Progenitor cell of endocrine pancreas (in vitro differentiated cells): ENCODE data around the gene OMG. TPM values are rescaled to one million over a fixed set of nuclear protein-coding genes. Genes with fewer than 3 reads are reported as not detected.
"Not testable (repeated sequence)": the region's sequence is repeated elsewhere in the genome, so short reads cannot be mapped to it uniquely, and the experiment has no call there.

Experiments used
- DNase-seq: peaks from one replicate; pipeline ENCODE4 v3.0.0; 2021; ENCODE audit warnings: low spot score; ENCODE audit not compliant: unreplicated experiment
- H3K27ac Mint-ChIP-seq: 2 replicates; pipeline ENCODE4 v1.8.0; 2021; ENCODE audit warnings: mild to moderate bottlenecking, moderate library complexity, mixed read lengths
- H3K27me3 Mint-ChIP-seq: 2 replicates; pipeline ENCODE4 v1.8.0; 2021; ENCODE audit warnings: mixed read lengths
- H3K36me3 Mint-ChIP-seq: 2 replicates; pipeline ENCODE4 v1.8.0; 2022; ENCODE audit warnings: mixed read lengths; ENCODE audit not compliant: insufficient read depth
- H3K4me1 Mint-ChIP-seq: 2 replicates; pipeline ENCODE4 v1.8.0; 2021; ENCODE audit warnings: low read depth, mixed read lengths
- H3K4me3 Mint-ChIP-seq: 2 replicates; pipeline ENCODE4 v1.8.0; 2021; ENCODE audit warnings: low read depth, mild to moderate bottlenecking, moderate library complexity, mixed read lengths
- H3K9me3 Mint-ChIP-seq: 2 replicates; pipeline ENCODE4 v1.8.0; 2021; ENCODE audit warnings: low read depth, mixed read lengths
- CTCF ChIP-seq: fragments of 200-600 bp; sonication (generic); IDR thresholded peaks from one replicate; pipeline ENCODE4 v1.5.0; 2021; ENCODE audit warnings: antibody characterized with exemption, mild to moderate bottlenecking; ENCODE audit not compliant: unreplicated experiment
- total RNA-seq: library from RNA; stranded (reverse); gene quantifications from 2 replicates; pipeline ENCODE4 v1.2.1, GENCODE V29; 2021

The OMG gene
- total RNA-seq, 1 donor from 2014 or later, result not detected

DNA sequence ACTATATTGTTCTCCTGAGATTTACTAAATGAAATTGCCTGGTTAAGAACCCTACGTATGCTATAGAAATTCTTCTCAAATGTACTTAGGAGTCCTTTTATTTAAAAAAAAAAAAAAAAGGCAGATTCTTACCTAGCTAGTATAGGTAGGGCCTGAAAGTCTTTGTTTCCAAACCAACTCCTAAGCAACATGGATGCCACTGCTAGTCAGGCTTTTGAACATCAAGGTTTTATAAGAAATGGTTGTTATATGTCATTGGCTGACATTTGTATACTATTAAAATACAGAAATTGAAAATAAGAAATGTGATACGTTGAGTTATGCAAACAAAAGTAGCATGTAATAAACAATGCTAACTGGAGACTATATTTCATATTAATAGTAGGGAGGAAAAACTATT, 23.2 kb upstream of the OMG start:
- Mint-ChIP-seq H3K4me1 (peaks cover 8% of the 10 kb centered on the region), H3K9me3 (no peaks in the 10 kb centered on the region), H3K4me3 (no peak overlapping the region), H3K27ac (no peak overlapping the region), H3K36me3 (peaks cover 2% of the 10 kb centered on the region), H3K27me3 (no peaks in the 10 kb centered on the region)
- no peak for TF ChIP-seq CTCF
- DNase-seq, result no peak

DNA sequence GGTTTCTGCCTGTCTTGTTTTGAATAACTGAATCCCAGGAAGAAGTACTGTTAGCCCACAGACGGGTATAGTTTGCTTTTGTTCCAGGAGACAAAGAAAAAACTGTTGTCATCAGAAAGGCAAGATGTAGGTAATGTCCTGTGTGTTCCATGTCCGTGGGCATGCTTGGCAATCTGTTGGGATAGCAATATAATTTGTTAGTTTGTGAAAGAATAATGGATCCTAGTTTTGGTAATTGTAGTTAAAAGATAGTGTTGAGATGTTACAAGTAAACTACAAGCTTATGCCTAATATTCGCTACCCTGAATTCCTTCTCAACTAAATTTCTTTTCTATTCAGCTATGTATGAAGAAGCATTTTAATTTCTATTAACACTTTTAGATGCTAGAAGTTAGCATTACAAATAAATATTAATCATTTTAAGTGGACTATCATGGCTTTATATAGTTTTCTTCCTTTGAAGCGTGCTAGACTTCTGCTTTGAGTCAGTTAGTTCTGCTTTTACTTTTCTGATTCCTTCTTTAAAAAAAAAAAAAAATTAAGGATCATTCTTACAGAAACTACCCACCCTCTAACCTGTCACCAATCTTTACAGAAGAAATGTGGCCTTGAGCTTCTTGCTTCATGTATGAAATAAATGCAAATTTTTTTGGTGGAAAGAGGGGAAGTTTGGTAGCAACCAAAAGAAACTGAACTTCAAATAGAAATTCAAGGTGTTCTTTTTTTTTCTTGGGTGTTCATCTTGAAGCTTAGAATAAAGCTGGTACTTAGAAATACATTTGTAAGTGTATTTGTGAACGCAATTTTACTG, 22.0 kb upstream of the OMG start:
- no peaks in the 10 kb centered on the region for H3K27me3 Mint-ChIP-seq
- H3K9me3 Mint-ChIP-seq, result no peaks in the 10 kb centered on the region
- H3K36me3 Mint-ChIP-seq, result peaks cover 2% of the 10 kb centered on the region
- DNase-seq, result no peak
- TF ChIP-seq CTCF, result no peak
- H3K4me3 Mint-ChIP-seq, result no peak overlapping the region
- H3K27ac Mint-ChIP-seq, result no peak overlapping the region
- H3K4me1 Mint-ChIP-seq, result peaks cover 8% of the 10 kb centered on the region

- no peak for DNase-seq
- peaks cover 2% of the 10 kb centered on the region for H3K36me3 Mint-ChIP-seq
- H3K9me3 Mint-ChIP-seq, result no peaks in the 10 kb centered on the region
- peaks cover 8% of the 10 kb centered on the region for H3K4me1 Mint-ChIP-seq
- H3K27ac Mint-ChIP-seq, result no peak overlapping the region
- TF ChIP-seq CTCF, result no peak
- H3K4me3 Mint-ChIP-seq, result no peak overlapping the region
- no peaks in the 10 kb centered on the region for H3K27me3 Mint-ChIP-seq
These were observed 21.3 kb upstream of the OMG start for GRCh38 chr17:31318298-31318801.

DNA sequence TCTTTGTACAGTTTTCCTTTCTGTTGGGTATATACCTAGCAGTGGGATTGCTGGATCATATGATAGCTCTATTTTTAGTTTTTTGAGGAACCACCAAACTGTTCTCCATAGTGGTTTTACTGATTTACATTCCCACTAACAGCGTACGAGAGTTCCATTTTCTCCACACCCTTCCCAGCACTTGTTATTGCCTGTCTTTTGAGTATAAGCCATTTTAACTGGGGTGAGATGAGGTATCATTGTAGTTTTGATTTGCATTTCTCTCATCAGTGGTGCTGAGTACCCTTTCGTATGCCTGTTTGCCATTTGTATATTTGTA, 17.7 kb upstream of the OMG start:
- H3K4me1 Mint-ChIP-seq, result peaks cover 8% of the 10 kb centered on the region
- DNase-seq, result no peak
- no peaks in the 10 kb centered on the region for H3K27me3 Mint-ChIP-seq
- H3K9me3 Mint-ChIP-seq, result no peaks in the 10 kb centered on the region
- H3K4me3 Mint-ChIP-seq, result no peak overlapping the region
- H3K36me3 Mint-ChIP-seq, result peaks cover 1% of the 10 kb centered on the region
- no peak overlapping the region for H3K27ac Mint-ChIP-seq
- TF ChIP-seq CTCF, result no peak

GRCh38 chr17:31313982-31314781, 17.1 kb upstream of the OMG start, which contains the start of gene EVI2B:
TSS of gene EVI2B (minus strand) at chr17:31314054. CDS start at chr17:31305609, 8,445 bp downstream.
- no peak for DNase-seq
- Mint-ChIP-seq H3K27me3 (no peaks in the 10 kb centered on the region), H3K4me3 (no peak within 1 kb of the TSS), H3K36me3 (peaks cover 1% of the 10 kb centered on the region), H3K27ac (peak within 1 kb of the TSS; percentile 24), H3K4me1 (peaks cover 8% of the 10 kb centered on the region), H3K9me3 (no peaks in the 10 kb centered on the region)
- no peak for TF ChIP-seq CTCF

DNA sequence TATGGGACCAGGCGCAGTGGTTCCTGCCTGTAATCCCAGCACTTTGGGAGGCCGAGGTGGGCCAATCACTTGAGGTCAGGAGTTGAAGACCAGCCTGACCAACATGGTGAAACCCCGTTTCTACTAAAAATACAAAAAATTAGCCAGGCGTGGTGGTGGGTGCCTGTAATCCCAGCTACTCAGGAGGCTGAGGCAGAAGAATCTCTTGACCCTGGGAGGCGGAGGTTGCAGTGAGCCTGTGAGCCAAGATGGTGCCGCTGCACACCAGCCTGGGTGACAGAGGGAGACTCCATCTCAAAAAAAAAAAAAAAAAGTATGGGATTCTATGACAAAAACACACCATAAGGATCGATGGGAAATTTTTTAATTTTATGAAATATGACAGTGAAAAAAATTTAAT, 15.2 kb upstream of the OMG start:
- not testable (repeated sequence) for H3K9me3 Mint-ChIP-seq, DNase-seq, H3K4me1 Mint-ChIP-seq, H3K27me3 Mint-ChIP-seq, H3K4me3 Mint-ChIP-seq, H3K27ac Mint-ChIP-seq, H3K36me3 Mint-ChIP-seq
